BE2C (cell line): Measurements from ENCODE around the gene MRPS27.

Source experiments
- DNase-seq: peaks from one replicate; pipeline ENCODE4 v3.0.0-alpha.2; 2020
- H3K27me3 ChIP-seq: fragments of 250-450 bp; sonication (Bioruptor Pico); 2 replicates; pipeline ENCODE4 v1.5.1; 2020; ENCODE audit warnings: mild to moderate bottlenecking
- H3K36me3 ChIP-seq: fragments of 250-450 bp; sonication (Bioruptor Pico); 2 replicates; pipeline ENCODE4 v1.5.1; 2020; ENCODE audit warnings: mild to moderate bottlenecking
- H3K4me1 ChIP-seq: fragments of 250-450 bp; sonication (Bioruptor Pico); 2 replicates; pipeline ENCODE4 v1.5.1; 2020
- H3K4me3 ChIP-seq: 2 replicates; pipeline ENCODE4 v1.5.1; 2011; ENCODE audit warnings: low read depth, low read length
- H3K9me3 ChIP-seq: fragments of 250-450 bp; sonication (Bioruptor Pico); 2 replicates; pipeline ENCODE4 v1.5.1; 2020
- TF ChIP-seq, protein P1 (sequence below): IDR thresholded peaks from 2 replicates; pipeline ENCODE4 v1.5.1; 2012; ENCODE audit warnings: mild to moderate bottlenecking, low read depth, low read length

Gene MRPS27

DNA sequence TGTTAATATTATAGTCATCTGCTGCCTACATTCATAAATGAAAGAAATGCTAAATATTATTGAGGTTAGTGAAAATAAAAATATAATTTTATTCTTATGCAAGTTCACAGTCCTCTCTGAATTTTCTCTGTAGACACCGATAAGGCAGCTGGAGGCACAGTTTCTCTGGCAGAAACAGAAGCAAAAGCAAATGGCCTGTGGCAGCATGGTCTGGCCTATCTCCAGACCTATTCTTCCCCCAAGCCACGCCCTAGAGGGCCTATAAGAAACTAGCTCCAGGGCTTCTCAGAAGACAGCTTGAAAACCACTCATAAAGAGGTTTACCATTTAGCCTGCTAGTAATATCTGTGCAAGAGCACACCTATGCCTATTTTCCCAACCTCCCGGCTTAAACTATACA lies 28.4 kb downstream of the MRPS27 start:
- TF ChIP-seq, protein P1, sequence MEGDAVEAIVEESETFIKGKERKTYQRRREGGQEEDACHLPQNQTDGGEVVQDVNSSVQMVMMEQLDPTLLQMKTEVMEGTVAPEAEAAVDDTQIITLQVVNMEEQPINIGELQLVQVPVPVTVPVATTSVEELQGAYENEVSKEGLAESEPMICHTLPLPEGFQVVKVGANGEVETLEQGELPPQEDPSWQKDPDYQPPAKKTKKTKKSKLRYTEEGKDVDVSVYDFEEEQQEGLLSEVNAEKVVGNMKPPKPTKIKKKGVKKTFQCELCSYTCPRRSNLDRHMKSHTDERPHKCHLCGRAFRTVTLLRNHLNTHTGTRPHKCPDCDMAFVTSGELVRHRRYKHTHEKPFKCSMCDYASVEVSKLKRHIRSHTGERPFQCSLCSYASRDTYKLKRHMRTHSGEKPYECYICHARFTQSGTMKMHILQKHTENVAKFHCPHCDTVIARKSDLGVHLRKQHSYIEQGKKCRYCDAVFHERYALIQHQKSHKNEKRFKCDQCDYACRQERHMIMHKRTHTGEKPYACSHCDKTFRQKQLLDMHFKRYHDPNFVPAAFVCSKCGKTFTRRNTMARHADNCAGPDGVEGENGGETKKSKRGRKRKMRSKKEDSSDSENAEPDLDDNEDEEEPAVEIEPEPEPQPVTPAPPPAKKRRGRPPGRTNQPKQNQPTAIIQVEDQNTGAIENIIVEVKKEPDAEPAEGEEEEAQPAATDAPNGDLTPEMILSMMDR: no peak
- no peak for DNase-seq
- H3K27me3 ChIP-seq: no peaks in the 10 kb centered on the region
- no peaks in the 10 kb centered on the region for H3K9me3 ChIP-seq
- H3K4me1 ChIP-seq: no peaks in the 10 kb centered on the region; the same call in 1 of the 2 replicates
- H3K4me3 ChIP-seq: no peak overlapping the region
- peaks cover 34% of the 10 kb centered on the region for H3K36me3 ChIP-seq

DNA sequence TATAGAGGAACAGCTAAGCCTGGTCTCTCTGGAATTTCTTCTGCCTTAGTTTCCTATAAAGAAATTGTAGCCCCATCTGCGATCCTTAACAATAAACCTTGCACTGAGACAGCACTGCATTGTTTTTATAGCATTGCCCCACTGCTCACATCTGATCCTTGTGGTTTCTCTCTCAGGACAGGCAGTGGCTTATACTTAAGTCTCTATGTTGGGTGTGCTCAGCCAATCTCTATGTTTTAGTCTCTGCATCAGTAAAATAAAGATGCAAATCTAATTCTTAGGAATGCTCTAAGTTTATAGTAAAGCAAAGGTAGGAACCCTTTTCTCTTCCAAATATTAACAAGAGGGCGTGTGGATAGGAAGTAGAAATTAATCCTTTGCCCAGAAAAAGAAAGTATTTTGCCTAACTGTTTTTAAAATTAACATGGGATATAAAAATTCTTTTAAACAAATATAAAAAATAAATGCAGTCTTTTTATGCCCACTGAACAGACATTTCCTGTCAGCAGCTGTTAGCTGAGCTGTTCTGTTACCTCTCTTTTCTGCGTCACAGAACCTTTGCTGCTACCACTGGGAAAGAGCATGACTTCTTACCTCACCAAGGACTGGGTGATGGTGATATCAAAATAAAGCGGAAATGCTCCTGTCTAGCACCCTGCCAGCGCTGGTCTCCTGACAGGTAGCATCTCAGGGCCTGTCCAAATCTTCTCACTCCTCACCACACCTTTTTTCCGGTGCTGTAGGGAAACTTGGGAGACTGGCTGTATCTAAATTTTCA lies 29.5 kb downstream of the MRPS27 start:
- TF ChIP-seq, protein P1: no peak
- no peak overlapping the region for H3K4me3 ChIP-seq
- no peaks in the 10 kb centered on the region for H3K27me3 ChIP-seq
- no peak for DNase-seq
- no peaks in the 10 kb centered on the region; the same call in 1 of the 2 replicates for H3K4me1 ChIP-seq
- H3K9me3 ChIP-seq: no peaks in the 10 kb centered on the region
- peaks cover 30% of the 10 kb centered on the region for H3K36me3 ChIP-seq

DNA sequence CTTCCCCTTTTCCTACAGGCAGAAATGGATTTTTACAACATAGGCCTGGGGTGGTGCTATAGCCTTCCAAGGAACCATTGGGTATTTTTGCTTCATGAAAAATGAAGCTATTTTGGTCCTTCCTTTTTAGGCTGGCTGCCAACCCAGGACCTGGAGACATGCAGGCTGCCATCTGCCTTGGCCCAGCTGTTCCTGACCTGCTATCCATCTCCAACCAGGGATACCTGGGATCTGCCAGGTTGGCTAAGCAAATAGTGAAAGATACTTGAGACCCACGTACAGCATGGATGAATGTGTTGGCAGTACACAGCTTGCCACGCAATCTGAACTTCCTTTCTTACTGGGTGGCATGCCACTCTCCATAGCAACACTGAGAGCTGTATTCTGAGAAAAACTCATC lies 31.1 kb downstream of the MRPS27 start:
- peaks cover 23% of the 10 kb centered on the region for H3K36me3 ChIP-seq
- no peaks in the 10 kb centered on the region; the same call in 1 of the 2 replicates for H3K4me1 ChIP-seq
- DNase-seq: peak; percentile 66
- no peak overlapping the region for H3K4me3 ChIP-seq
- H3K9me3 ChIP-seq: no peaks in the 10 kb centered on the region
- TF ChIP-seq, protein P1: no peak
- H3K27me3 ChIP-seq: no peaks in the 10 kb centered on the region

DNA sequence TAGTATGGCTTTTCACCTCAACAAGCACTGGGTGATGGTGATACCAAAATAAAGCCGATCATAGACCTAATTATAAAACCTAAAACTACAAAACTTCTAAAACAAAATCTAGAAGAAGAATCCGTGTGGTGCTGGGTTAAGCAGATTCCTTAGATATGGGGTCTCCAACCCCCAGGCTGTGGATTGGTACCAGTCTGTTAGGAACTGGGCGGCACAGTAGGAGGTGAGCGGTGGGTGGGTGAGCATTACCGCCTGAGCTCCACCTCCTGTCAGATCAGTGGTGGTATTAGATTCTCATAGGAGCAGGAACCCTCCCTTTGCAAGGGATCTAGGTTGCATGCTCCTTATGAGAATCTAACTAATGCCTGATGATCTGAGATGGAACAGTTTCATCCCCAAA lies 33.2 kb downstream of the MRPS27 start:
- no peaks in the 10 kb centered on the region for H3K9me3 ChIP-seq
- TF ChIP-seq, protein P1: no peak
- peaks cover 15% of the 10 kb centered on the region for H3K36me3 ChIP-seq
- no peaks in the 10 kb centered on the region for H3K27me3 ChIP-seq
- H3K4me3 ChIP-seq: no peak overlapping the region
- peaks cover 9% of the 10 kb centered on the region for H3K4me1 ChIP-seq
- DNase-seq: no peak

DNA sequence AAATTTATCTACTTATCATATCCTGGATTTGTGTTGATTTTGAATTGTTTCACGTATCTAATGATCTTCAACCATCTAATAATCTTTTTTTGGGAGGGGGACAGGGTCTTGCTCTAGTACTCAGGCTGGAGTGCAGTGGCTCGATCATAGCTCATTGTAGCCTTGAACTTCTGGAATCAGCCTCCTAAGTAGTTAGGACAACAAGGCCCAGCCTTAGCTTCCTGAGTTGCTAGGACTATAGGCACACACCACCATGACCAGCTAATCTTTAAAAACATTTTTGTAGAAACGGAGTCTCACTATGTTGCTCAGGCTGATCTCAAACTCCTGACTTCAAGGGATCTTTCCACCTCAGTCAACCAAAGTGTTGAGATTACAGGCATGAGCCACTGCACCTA lies 34.6 kb downstream of the MRPS27 start:
- TF ChIP-seq, protein P1: no peak
- H3K27me3 ChIP-seq: no peaks in the 10 kb centered on the region
- no peak overlapping the region for H3K4me3 ChIP-seq
- peaks cover 15% of the 10 kb centered on the region for H3K4me1 ChIP-seq
- H3K36me3 ChIP-seq: peaks cover 12% of the 10 kb centered on the region
- DNase-seq: no peak
- no peaks in the 10 kb centered on the region for H3K9me3 ChIP-seq
